T-helper 2 cell (primary cell): Measurements from ENCODE around the gene SDHAF2.
"Not testable (repeated sequence)": the region's sequence is repeated elsewhere in the genome, so short reads cannot be mapped to it uniquely, and the experiment has no call there.

ENCODE experiments used
- DNase-seq, 5 experiments: peaks; one replicate each; pipeline versions ENCODE4 v3.0.0 to v3.0.0-alpha.2; 2012 to 2022
- total RNA-seq, 2 donors: gene quantifications; one replicate each; lab custom pipeline; 2026; lab: John Stamatoyannopoulos, UW

SDHAF2 gene
- 3.1 to 4.2 reads per million in 2 donors for total RNA-seq

GRCh38 chr11:61429691-61430582, at the start of gene SDHAF2, which contains the start of gene CPSF7:
Gene SDHAF2 (plus strand): TSS chr11:61430124. CDS start chr11:61430147, 23 bp downstream.
Gene CPSF7 (minus strand): TSS chr11:61429975. CDS start chr11:61429235, 740 bp downstream.
- DNase-seq, result peak; percentile 96 to 99 (median 98)

DNA sequence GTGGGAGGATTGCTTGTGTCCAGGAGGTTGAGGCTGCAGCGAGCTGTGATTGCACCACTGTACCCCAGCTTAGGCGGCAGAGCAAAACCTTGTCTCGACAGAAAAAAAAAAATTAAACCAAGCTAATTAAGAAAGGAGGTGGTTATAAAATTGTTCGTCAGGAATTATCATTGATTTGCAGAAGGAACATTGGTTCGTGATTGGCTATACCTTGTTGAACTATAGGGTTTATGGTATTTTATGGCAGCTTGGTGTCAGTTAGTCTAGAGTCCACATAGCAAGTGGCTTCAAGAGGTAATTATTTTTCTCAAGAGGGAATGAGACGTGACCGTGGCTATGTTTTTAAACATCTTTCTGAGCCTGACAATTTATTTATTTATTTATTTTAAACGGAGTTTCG, 49.0 kb upstream of the SDHAF2 start:
- DNase-seq, result no peak

DNA sequence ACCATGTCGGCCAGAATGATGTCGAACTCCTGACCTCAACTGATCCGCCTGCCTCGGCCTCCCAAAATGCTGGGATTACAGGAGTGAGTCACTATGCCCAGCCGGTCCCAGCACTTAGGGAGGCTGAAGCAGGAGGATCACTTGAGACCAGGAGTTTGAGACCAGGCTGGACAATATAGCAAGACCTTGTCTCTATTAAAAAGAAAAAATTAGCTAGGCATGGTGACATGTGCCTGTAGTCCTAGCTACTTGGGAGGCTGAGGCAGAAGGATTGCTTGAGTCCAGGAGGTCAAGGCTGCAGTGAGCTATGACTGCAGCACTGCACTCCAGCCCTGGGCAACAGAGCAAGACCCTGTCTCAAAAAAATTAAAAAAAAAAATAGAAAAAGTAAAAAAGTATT, 46.1 kb upstream of the SDHAF2 start:
- not testable (repeated sequence) for DNase-seq

- DNase-seq, result no peak
Observed at GRCh38 chr11:61384271-61385242, 45.4 kb upstream of the SDHAF2 start.

GRCh38 chr11:61390161-61390560, 39.8 kb upstream of the SDHAF2 start:
- no peak for DNase-seq

DNA sequence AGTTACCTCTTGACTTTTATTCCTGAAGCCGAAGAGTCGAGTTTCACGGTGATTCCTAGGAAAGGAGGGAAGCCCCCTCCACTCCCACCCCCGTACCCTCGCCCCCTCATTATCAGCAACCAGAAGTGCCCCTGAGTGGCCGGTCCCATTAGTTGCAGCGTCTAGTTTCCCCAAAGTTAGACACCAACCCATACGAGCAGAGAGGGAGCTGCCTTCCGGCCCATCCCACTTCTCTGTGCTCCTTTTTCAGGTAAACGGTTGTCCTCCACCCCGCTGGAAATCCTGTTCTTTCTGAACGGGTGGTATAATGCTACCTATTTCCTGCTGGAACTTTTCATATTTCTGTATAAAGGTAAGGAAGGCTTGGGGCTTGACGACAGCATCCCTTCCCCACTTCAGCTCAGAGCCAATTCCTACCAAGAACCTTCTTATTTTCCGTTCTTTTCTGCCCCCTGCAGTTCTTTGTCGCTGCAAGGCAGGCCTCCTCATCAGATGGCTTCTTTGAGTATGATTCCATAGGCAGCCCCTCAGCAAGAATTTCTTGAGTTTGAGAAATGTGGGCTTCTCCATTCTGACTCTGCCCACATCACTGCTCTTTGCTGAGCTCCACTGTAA, 36.8 kb upstream of the SDHAF2 start:
- DNase-seq, result no peak

DNA sequence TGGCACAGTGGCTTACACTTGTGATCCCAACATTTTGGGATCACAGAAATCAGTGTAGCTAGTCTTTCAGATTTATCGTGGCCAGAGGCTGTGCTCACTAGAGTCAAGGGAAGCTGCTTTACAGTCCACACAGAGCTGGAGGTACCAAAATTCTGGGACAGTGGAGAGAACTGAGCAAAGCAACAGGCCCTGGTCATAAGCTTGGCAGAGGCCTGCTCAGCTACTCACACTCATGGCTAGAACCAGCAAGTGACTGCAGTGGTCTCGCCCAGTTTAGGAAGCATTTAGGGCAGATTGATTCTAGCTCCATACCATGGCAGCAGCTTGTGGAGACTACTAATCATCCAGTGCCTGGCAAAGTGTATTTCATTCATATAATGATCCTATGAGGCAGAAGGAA, 28.8 kb upstream of the SDHAF2 start:
- DNase-seq, result no peak

DNA sequence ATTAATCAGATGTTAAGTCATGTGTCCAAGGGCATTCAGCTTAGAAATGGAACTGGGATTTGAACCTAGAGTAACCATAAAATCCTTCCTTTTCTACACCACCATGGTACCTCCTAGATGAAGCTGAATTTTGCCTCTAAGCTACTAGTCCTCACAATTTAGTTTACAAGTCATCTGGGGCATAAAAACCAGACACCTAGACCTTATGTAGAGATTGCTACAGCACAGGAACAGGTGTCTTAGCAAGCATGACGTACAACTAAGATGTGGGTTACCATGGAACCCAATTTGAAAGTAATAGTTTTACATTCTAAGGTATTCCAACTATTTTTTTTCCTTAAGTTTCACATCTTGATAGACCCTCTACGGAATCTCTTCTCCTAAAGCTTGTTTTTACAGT, 28.4 kb upstream of the SDHAF2 start:
- DNase-seq, result no peak

DNA sequence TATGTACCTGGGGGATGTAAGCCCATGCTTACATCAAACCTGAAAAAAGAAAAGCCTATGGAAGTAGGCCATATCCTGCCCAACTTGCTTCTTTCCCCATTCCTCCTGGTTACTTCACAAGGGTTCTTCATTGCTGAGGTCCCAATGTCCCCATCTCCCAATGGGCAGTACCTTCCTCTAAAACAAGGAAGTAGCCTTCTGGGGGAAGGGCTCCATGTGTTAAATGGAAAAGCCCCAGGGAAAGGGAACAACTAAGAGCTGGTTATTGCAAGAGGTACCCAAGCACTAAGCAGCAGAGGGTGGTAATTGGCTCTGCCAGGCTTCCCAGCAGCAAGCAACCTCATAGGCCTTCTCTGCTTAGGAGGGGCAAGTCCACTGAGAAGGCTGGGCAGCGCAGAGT, 26.3 kb upstream of the SDHAF2 start:
- DNase-seq, result no peak

DNA sequence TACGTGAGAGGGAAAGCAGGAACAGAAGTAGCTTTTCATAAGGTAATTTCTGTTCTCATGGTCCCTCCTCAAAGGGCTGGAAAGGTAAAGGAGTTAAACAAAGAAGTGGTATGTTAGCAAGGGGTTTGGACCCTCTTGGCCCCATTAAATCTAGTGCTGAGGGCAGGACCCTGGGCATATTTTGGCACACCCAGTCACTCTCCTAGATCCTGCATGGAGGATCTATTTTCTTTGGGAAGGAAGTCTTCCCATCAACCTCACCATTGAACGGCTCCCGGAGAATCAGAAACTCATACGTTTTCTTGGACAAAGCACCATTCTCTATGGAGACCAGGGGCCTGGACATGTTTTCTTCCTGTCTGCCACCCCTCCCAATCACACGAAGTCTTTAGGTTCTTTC, 25.8 kb upstream of the SDHAF2 start:
- no peak for DNase-seq

GRCh38 chr11:61404641-61405040, 25.3 kb upstream of the SDHAF2 start:
- no peak for DNase-seq

- no peak for DNase-seq
Observed at GRCh38 chr11:61406067-61406466, 23.9 kb upstream of the SDHAF2 start.

DNA sequence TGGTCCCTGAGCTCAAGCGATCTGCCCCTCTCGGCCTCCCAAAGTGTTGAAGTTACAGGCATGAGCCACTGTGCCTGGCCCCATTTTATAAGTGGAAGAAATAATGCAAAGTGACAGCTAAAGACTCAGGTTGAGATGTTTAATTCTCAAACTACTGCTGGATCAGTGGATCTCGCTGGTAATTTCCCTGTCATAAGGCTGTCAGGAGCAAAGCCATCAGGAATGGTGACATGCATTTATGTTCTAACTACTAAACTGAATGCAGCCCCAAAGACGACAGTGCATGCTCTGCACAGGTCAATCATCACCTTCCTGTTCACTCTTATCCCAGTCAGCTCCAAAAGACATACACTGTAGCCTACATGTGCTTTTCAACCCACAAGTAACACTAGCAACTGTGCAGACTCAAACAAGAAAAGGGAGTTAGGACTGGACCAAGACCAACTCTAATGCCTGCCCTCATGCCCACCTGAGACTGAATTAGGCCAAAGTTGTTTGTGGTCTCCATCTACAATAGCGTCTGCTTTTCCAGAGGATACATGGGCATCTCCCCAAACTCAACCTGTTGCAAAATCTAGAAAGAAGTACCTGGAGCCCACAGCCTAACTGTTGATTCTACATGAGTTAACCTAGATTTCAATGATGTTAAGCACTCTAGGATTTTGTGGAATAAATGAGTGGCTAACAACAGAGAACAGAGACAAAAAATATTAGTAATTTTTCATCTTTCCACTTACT, 22.8 kb upstream of the SDHAF2 start:
- no peak for DNase-seq

DNA sequence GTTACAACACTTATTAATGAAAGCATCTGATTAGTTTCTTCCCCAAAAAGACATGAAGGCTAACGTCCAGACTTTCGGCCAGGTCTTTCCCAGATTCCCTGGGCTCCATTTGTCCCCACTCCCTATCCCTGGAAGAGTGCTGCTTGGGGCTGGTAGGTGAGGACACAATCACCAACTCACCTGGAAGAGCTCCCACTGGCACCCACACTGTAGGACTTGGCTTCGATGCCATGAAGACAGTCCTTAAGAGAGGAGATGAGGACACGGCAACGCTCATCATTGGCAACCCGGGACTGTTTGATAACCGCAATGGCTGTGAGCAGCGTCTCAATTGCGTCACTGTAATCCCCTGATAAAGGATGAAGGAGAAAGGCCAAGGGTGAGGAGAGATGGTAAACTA, 18.3 kb upstream of the SDHAF2 start:
- no peak for DNase-seq

DNA sequence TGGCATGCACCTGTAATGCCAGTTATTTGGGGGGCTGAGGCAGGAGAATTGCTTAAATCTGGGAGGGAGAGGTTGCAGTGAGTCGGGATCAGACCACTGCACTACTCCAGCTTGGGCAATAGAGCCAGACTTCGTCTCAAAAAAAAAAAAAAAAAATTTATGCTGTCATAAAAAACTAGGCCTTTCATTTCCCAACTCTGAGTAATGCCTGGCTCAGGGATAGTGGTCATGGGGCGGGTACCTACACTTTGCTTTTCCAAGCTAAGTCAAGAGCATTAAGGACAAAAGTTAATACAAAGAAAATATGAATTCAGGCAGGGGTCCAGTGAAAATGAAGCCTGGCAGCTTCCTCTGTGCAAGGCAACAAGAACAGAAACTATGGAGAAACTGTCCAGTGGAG, 16.4 kb upstream of the SDHAF2 start:
- DNase-seq, result no peak

- DNase-seq, result no peak
Observed at GRCh38 chr11:61414547-61414946, 15.4 kb upstream of the SDHAF2 start.

DNA sequence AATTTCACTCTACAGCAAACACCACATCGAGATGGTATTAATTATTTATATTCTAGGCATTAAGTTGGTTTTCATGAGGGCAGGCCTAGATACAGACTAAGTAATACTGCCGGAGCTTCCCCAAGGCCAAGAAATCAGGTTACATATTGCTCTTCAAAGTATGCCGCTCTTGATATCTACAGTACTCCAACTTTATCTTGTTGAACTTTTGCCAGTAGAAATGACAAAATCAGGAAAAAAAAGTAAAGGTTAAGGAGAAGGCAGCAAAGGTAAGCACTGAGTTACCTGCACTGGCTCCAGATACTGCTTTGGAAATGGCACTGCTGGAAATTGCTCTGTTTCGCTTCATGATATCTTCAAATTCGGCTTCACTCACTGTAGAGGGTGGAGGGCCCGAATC, 14.5 kb upstream of the SDHAF2 start:
- no peak for DNase-seq

DNA sequence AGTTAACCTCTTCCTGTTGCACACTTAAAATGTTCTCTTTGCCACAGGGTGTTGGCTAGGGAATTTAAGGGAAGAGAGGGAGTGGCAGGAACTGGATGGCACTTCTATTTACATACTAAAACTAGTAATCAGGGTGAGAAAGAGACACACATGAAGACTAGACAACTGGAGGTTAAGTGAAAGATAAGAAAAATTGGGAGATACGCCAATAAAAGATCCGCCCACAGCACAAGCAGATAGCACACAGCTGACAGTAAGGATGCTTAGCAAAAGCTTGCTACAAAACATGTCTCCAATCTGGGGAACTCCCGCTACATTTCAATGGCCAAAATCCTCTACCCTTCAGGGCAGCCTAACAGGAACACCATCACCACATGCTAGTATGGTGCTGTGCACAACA, 13.0 kb upstream of the SDHAF2 start:
- no peak for DNase-seq

DNA sequence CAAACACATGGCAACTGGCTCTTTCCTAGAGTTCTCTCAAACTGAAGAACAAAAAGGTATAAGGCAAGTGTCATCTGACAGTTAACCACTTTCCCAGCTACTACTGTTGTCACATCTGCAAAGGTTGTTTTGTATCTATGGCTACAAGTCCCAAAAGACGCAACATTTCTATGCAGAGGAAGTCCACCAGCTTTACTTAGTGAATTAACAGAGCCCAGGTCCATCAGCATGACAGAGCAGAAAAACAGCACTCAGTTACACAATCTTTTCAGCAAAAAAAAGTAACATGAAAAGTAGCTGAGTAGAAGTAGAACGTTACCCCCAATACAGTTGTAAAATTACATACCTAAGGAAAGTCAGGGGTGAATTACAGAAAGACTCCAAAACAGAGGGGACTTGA, 12.3 kb upstream of the SDHAF2 start:
- no peak for DNase-seq

DNA sequence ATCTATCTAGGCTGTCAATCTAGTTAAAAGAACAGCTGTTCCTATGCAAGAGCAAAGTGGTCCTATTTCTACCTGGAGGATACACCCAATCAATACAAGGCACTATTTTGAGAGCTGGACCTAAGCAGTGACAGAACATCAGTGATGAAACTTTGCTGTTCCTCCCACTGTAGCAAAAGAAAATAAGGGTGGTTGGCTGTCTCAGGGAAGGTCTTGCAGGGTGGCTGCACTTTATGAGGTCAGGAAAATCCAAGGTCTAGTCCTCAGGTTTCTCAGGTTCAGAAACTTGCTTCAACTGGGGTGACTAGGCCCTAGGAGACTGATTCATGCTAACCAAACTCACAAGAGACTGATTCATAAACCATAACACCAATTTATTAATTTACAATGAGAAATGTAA, 11.8 kb upstream of the SDHAF2 start:
- DNase-seq, result no peak

GRCh38 chr11:61422226-61422625, 7.7 kb upstream of the SDHAF2 start:
- no peak for DNase-seq
